H1 (cell line): ENCODE data around the gene SBK2. TPM values are rescaled to one million over a fixed set of nuclear protein-coding genes. Genes with fewer than 3 reads are reported as not detected.

Experiments
- CTCF ChIA-PET: fragments of 300-600 bp; sonication (Branson Sonifier 250); formaldehyde crosslinking; loops from one replicate; lab custom pipeline; 2021; ENCODE audit not compliant: partially characterized antibody; lab: Charles Lee
- POLR2A ChIA-PET: fragments of 300-600 bp; sonication (Branson Sonifier 250); formaldehyde crosslinking; loops from one replicate; lab custom pipeline; 2021; ENCODE audit warnings: inconsistent platforms; ENCODE audit not compliant: partially characterized antibody; lab: Charles Lee
- DNase-seq, 2 experiments: peaks; one replicate each; pipeline versions ENCODE4 v3.0.0 to v3.0.0-alpha.2; 2010 to 2022; ENCODE audit warnings: low spot score in 2 of 2, low read depth in 1 of 2, mixed read lengths in 1 of 2
- FAIRE-seq: peaks from 2 replicates; lab custom pipeline; 2011; peaks lifted over from hg19 to GRCh38; lab: Jason Lieb, UNC
- H2AFZ ChIP-seq: 2 replicates; pipeline ENCODE4 v1.8.1; 2012; ENCODE audit warnings: low read length, inconsistent platforms
- H2AK5ac ChIP-seq: 2 replicates; pipeline ENCODE4 v1.6.1; 2013; ENCODE audit warnings: low read depth, low read length
- H2BK120ac ChIP-seq: replicated peaks from 2 replicates; pipeline ENCODE3; 2013; ENCODE audit warnings: low read depth, low read length, inconsistent platforms
- H2BK12ac ChIP-seq: 2 replicates; pipeline ENCODE4 v1.6.1; 2013; ENCODE audit warnings: low read depth, low read length
- H2BK15ac ChIP-seq: 2 replicates; pipeline ENCODE4 v1.6.1; 2013; ENCODE audit warnings: low read length
- H2BK20ac ChIP-seq: 2 replicates; pipeline ENCODE4 v1.6.1; 2013; ENCODE audit warnings: low read length
- H2BK5ac ChIP-seq: 2 replicates; pipeline ENCODE4 v1.6.1; 2013; ENCODE audit warnings: low read depth, low read length
- H3K14ac ChIP-seq: 2 replicates; pipeline ENCODE4 v1.6.1; 2013; ENCODE audit warnings: inconsistent platforms; ENCODE audit not compliant: insufficient read length
- H3K18ac ChIP-seq: 2 replicates; pipeline ENCODE4 v1.6.1; 2013; ENCODE audit warnings: low read length; ENCODE audit errors: extremely low read depth
- H3K23ac ChIP-seq: 2 replicates; pipeline ENCODE4 v1.6.1; 2013; ENCODE audit warnings: inconsistent platforms; ENCODE audit not compliant: insufficient read length
- H3K23me2 ChIP-seq: 2 replicates; pipeline ENCODE4 v1.6.1; 2013; ENCODE audit warnings: low read depth, low read length
- H3K27ac ChIP-seq: 2 replicates; pipeline ENCODE4 v1.6.1; 2011; ENCODE audit warnings: low read depth, low read length, inconsistent platforms
- H3K27me3 ChIP-seq, 4 experiments: replicated peaks in 1 of 4; 1 replicate in 1 of 4; 2 replicates in 3 of 4; pipeline versions ENCODE4 v1.6.1 to v1.8.1; 2011 to 2013; ENCODE audit warnings: low read length in 3 of 4, mild to moderate bottlenecking in 3 of 4, inconsistent platforms in 2 of 4, mixed read lengths in 2 of 4, moderate library complexity in 1 of 4; ENCODE audit not compliant: control insufficient read depth in 3 of 4, insufficient read depth in 3 of 4; ENCODE audit errors: extremely low read depth in 1 of 4
- H3K36me3 ChIP-seq, 4 experiments: 2 replicates each; pipeline versions ENCODE4 v1.6.1 to v1.8.1; 2011 to 2013; ENCODE audit warnings: mild to moderate bottlenecking in 4 of 4, low read length in 3 of 4, moderate library complexity in 2 of 4, control low read depth in 1 of 4, inconsistent platforms in 1 of 4; ENCODE audit not compliant: insufficient read depth in 4 of 4, control insufficient read depth in 2 of 4
- H3K4ac ChIP-seq: replicated peaks from 2 replicates; pipeline ENCODE3; 2013; ENCODE audit warnings: low read length, low read depth, mixed read lengths, inconsistent platforms; ENCODE audit not compliant: insufficient read length
- H3K4me1 ChIP-seq, 4 experiments: replicated peaks in 1 of 4; 1 replicate in 1 of 4; 2 replicates in 3 of 4; pipeline versions ENCODE4 v1.6.1 to v1.8.1; 2011 to 2013; ENCODE audit warnings: low read length in 3 of 4, inconsistent platforms in 2 of 4, mixed read lengths in 1 of 4; ENCODE audit not compliant: insufficient read depth in 4 of 4, control insufficient read depth in 3 of 4
- H3K4me2 ChIP-seq, 2 experiments: 2 replicates each; pipeline versions ENCODE4 v1.6.1 to v1.8.1; 2011 to 2013; ENCODE audit warnings: low read depth in 2 of 2, low read length in 2 of 2, control low read depth in 1 of 2, inconsistent platforms in 1 of 2, mild to moderate bottlenecking in 1 of 2; ENCODE audit not compliant: insufficient read depth in 1 of 2
- H3K4me3 ChIP-seq, 4 experiments: fragments of 200-600, 300-600 bp in 1 of 4; sonication (generic), shearing (Covaris generic), sonication (Bioruptor Twin) in 1 of 4; 2 replicates each; pipeline versions ENCODE4 v1.5.1 to v1.8.1; 2011 to 2016; ENCODE audit warnings: low read length in 4 of 4, low read depth in 3 of 4, control low read depth in 2 of 4, inconsistent platforms in 2 of 4, mild to moderate bottlenecking in 2 of 4, mixed read lengths in 1 of 4, moderate library complexity in 1 of 4; ENCODE audit not compliant: insufficient read depth in 2 of 4; ENCODE audit errors: extremely low read depth in 1 of 4
- H3K56ac ChIP-seq: replicated peaks from 2 replicates; pipeline ENCODE3; 2013; ENCODE audit warnings: low read depth, mild to moderate bottlenecking, mixed read lengths, low read length, inconsistent platforms; ENCODE audit not compliant: insufficient read length
- H3K79me1 ChIP-seq: 2 replicates; pipeline ENCODE4 v1.6.1; 2013; ENCODE audit warnings: low read depth, low read length, control low read depth
- H3K79me2 ChIP-seq, 2 experiments: 2 replicates each; pipeline versions ENCODE4 v1.6.1 to v1.8.1; 2012 to 2013; ENCODE audit warnings: low read length in 2 of 2, mild to moderate bottlenecking in 2 of 2, inconsistent platforms in 1 of 2; ENCODE audit not compliant: insufficient read depth in 2 of 2, control insufficient read depth in 1 of 2
- H3K9ac ChIP-seq, 4 experiments: replicated peaks in 1 of 4; 1 replicate in 1 of 4; 2 replicates in 3 of 4; pipeline versions ENCODE4 v1.6.1 to v1.8.1; 2011 to 2013; ENCODE audit warnings: low read depth in 3 of 4, low read length in 3 of 4, control low read depth in 2 of 4, mild to moderate bottlenecking in 2 of 4, moderate library complexity in 2 of 4, inconsistent platforms in 1 of 4; ENCODE audit errors: extremely low read depth in 1 of 4
- H3K9me3 ChIP-seq, 2 experiments: 2 replicates each; pipeline versions ENCODE4 v1.6.1 to v1.8.1; 2012 to 2013; ENCODE audit warnings: mild to moderate bottlenecking in 2 of 2, moderate library complexity in 2 of 2, control low read depth in 1 of 2, inconsistent platforms in 1 of 2, low read depth in 1 of 2, low read length in 1 of 2, mixed read lengths in 1 of 2; ENCODE audit not compliant: insufficient read depth in 2 of 2
- H4K20me1 ChIP-seq, 2 experiments: replicated peaks in 1 of 2; 2 replicates each; pipeline versions ENCODE3 to v1.8.1; 2011 to 2013; ENCODE audit warnings: inconsistent platforms in 2 of 2, low read length in 2 of 2, mild to moderate bottlenecking in 1 of 2; ENCODE audit not compliant: insufficient read depth in 2 of 2, control insufficient read depth in 1 of 2
- H4K5ac ChIP-seq: 2 replicates; pipeline ENCODE4 v1.6.1; 2013; ENCODE audit warnings: low read length, low read depth, mixed read lengths, inconsistent platforms; ENCODE audit not compliant: insufficient read length
- H4K8ac ChIP-seq: 2 replicates; pipeline ENCODE4 v1.8.0; 2013; ENCODE audit warnings: mild to moderate bottlenecking, moderate library complexity, low read length, inconsistent platforms; ENCODE audit not compliant: insufficient read depth; ENCODE audit errors: extremely low read depth
- H4K91ac ChIP-seq: replicated peaks from 2 replicates; pipeline ENCODE3; 2013; ENCODE audit warnings: low read length, mixed read lengths, inconsistent platforms; ENCODE audit not compliant: insufficient read length
- CBX8 ChIP-seq: fragments of 300-800, 300-1000 bp; sonication (generic); IDR thresholded peaks from 2 replicates; pipeline ENCODE4 v1.7.1; 2016; ENCODE audit warnings: low read depth, low read length, borderline replicate concordance
- WGBS, 2 experiments: shearing (Covaris generic) in 1 of 2; methylation state at CpG; one replicate each; pipeline versions ENCODE4 v1.1.6 to v1.1.7; 2013 to 2015; ENCODE audit warnings: low lambda C conversion rate in 2 of 2, mixed read lengths in 2 of 2, inconsistent platforms in 1 of 2, low coverage in 1 of 2, missing lambda C conversion rate in 1 of 2; ENCODE audit not compliant: insufficient replicate concordance in 2 of 2, insufficient coverage in 1 of 2, insufficient read length in 1 of 2; ENCODE audit errors: extremely low coverage in 1 of 2, missing lambda C conversion rate in 1 of 2; 5-methylcytosine and 5-hydroxymethylcytosine counted together
- polyA plus RNA-seq, 7 experiments: library from polyadenylated mRNA; depleted of rRNA in 3 of 7; stranded (reverse) in 5 of 7; unstranded in 2 of 7; fragments of >200 nt in 5 of 7; fragments of 200-250 nt in 2 of 7; gene quantifications; 1 replicate in 5 of 7; 2 replicates in 1 of 7; 4 replicates in 1 of 7; pipeline versions ENCODE4 v1.2.1 to v1.2.3, GENCODE V29; 2011 to 2013; ENCODE audit warnings: missing spikeins in 2 of 7, mixed read lengths in 2 of 7
- total RNA-seq: library from RNA; stranded (reverse); fragmentation: NEBNext Ultra II Directional; extraction: Animal tissue kit (Norgen Biotek cat#: 25700); gene quantifications from 2 replicates; pipeline ENCODE4 v1.2.1, GENCODE V29; 2021

Gene SBK2
- total and polyA plus RNA-seq, 2 of the 8 experiments (the other 6 are each of a cell fraction or from before 2014, with no cell fraction given) = 3.2 to 4.1 TPM

DNA sequence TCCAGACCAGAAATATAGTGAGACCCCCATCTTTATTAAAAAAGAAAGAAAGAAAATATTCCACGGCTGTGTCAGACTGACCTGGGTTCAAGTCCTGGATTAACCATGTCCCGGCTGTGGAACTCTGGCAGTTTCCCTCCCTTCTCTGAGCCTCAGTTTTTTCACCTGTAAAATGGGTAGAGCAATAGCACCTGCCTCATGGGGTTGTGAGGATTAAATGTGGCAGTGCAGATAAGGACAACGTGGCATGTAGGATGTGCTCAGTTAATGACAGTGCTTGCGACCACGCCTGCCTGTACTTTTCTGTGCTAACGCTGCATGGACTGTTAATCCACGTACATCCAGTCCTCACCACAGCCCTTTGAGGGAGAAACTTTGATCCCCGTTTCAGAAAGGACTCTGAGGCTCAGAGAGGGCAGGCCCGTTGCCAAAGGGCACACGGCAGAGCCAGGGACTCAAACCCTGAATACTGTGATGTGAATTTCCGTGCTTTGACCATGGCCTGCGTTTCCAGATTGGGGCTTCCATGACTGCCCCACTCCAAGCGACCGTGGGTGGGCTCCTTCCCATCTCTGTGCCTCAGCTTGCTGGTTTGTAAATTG is 16.1 kb downstream of the SBK2 start:
- H3K4me1 ChIP-seq = no peaks in the 10 kb centered on the region; a peak in 1 of 7 replicates
- no peak overlapping the region for H4K5ac ChIP-seq
- H3K23me2 ChIP-seq = peaks cover 8% of the 10 kb centered on the region; the same call in 1 of the 2 replicates
- no peak overlapping the region for H4K8ac ChIP-seq
- no peak overlapping the region for H2AK5ac ChIP-seq
- H3K27me3 ChIP-seq = no peaks in the 10 kb centered on the region; a peak in 1 of 7 replicates
- WGBS, 2 experiments = 79% methylated on average over 14 of the region's 14 CpGs; no CpG with 5 or more reads in 1 of the 2 experiments
- H3K36me3 ChIP-seq = no peaks in the 10 kb centered on the region
- H3K4me3 ChIP-seq = no peak overlapping the region
- DNase-seq = no peak
- no peak for FAIRE-seq
- H2BK15ac ChIP-seq = no peak overlapping the region
- H2BK5ac ChIP-seq = no peak overlapping the region
- H4K91ac ChIP-seq = peak overlapping the region; percentile 2
- no peak overlapping the region for H3K4me2 ChIP-seq
- H3K23ac ChIP-seq = no peak overlapping the region
- no peaks in the 10 kb centered on the region; a peak in 1 of 4 replicates for H3K9me3 ChIP-seq
- no peak overlapping the region for H2BK20ac ChIP-seq
- no peak overlapping the region; a peak in 1 of 7 replicates for H3K9ac ChIP-seq
- CTCF ChIA-PET = no interaction called here
- peaks cover 0 to 4% of the 10 kb centered on the region in 2 experiments for H4K20me1 ChIP-seq
- H2BK120ac ChIP-seq = no peak overlapping the region
- POLR2A ChIA-PET = no interaction called here
- no peaks in the 10 kb centered on the region for H3K79me2 ChIP-seq
- no peak overlapping the region for H3K14ac ChIP-seq
- no peak overlapping the region for H2BK12ac ChIP-seq
- no peak overlapping the region for H2AFZ ChIP-seq
- H3K56ac ChIP-seq = no peak overlapping the region
- H3K4ac ChIP-seq = no peak overlapping the region
- H3K79me1 ChIP-seq = no peaks in the 10 kb centered on the region
- TF ChIP-seq CBX8 = no peak
- H3K27ac ChIP-seq = no peak overlapping the region
- H3K18ac ChIP-seq = no peak overlapping the region
